PC-3 (cell line): ENCODE data around the gene SAMSN1.

Source experiments
- EZH2 ChIP-seq: fragments of 300-600 bp; sonication (generic); IDR thresholded peaks from one replicate; pipeline ENCODE4 v1.6.1; 2017; ENCODE audit warnings: antibody characterized with exemption, mild to moderate bottlenecking, low read length; ENCODE audit not compliant: unreplicated experiment
- EZH2phosphoT487 ChIP-seq: fragments of 300-600 bp; sonication (generic); IDR thresholded peaks from 2 replicates; pipeline ENCODE4 v1.6.1; 2018; ENCODE audit warnings: mild to moderate bottlenecking, antibody characterized with exemption, low read length, borderline replicate concordance
- TF ChIP-seq, protein P1 (sequence below): fragments of 300-600 bp; sonication (generic); conservative IDR thresholded peaks from 2 replicates; pipeline ENCODE4 v1.5.1; 2017; ENCODE audit warnings: antibody characterized with exemption, low read depth, mild to moderate bottlenecking, low read length

DNA sequence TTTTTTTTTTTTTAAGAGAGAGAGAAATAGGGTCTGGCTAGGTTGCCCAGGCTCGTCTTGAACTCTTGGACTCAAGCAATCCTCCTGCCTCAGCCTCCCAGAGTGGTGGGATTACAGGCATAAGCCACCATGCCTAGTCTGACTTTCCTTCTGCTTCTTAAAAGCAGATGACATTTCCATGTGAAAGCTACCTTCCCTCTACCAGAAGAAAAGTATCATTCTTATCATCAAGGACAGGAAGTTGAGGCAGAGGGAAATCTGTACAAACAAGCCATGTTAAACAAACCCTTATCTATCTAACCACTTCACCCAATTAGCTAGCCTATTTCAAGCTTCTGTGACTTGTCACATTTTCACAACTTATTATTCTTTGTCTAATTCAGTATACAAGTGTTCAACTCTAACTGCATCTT, 54.8 kb downstream of the SAMSN1 start:
- TF ChIP-seq, protein P1, sequence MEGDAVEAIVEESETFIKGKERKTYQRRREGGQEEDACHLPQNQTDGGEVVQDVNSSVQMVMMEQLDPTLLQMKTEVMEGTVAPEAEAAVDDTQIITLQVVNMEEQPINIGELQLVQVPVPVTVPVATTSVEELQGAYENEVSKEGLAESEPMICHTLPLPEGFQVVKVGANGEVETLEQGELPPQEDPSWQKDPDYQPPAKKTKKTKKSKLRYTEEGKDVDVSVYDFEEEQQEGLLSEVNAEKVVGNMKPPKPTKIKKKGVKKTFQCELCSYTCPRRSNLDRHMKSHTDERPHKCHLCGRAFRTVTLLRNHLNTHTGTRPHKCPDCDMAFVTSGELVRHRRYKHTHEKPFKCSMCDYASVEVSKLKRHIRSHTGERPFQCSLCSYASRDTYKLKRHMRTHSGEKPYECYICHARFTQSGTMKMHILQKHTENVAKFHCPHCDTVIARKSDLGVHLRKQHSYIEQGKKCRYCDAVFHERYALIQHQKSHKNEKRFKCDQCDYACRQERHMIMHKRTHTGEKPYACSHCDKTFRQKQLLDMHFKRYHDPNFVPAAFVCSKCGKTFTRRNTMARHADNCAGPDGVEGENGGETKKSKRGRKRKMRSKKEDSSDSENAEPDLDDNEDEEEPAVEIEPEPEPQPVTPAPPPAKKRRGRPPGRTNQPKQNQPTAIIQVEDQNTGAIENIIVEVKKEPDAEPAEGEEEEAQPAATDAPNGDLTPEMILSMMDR, result no peak
- TF ChIP-seq EZH2 (no peak), EZH2phosphoT487 (no peak)
